Measurements from ENCODE around the gene AGTPBP1. TPM values are rescaled to one million over a fixed set of nuclear protein-coding genes. Genes with fewer than 3 reads are reported as not detected.
"Not testable (repeated sequence)": the region's sequence is repeated elsewhere in the genome, so short reads cannot be mapped to it uniquely, and the experiment has no call there.

AGTPBP1 gene
- total RNA-seq, 1 donor from 2014 or later, result 18.0 TPM

- Mint-ChIP-seq H3K36me3 (ENCODE audit: unreplicated experiment) (peaks cover 3% of the 10 kb centered on the region), H3K9me3 (ENCODE audit: unreplicated experiment) (no peaks in the 10 kb centered on the region), H3K4me1 (ENCODE audit: unreplicated experiment) (peaks cover 10% of the 10 kb centered on the region), H3K27me3 (ENCODE audit: unreplicated experiment) (no peaks in the 10 kb centered on the region), H3K4me3 (ENCODE audit: unreplicated experiment) (no peak overlapping the region), H3K27ac (ENCODE audit: unreplicated experiment) (no peak overlapping the region)
- no peak for DNase-seq (ENCODE audit: extremely low spot score, unreplicated experiment)
- no peak for TF ChIP-seq CTCF (IDR thresholded peaks at IDR 0.05)
Measured at GRCh38 chr9:85727500-85727899, 14.3 kb downstream of the AGTPBP1 start.

GRCh38 chr9:85726737-85727136 lies 15.0 kb downstream of the AGTPBP1 start:
- peaks cover 7% of the 10 kb centered on the region for H3K36me3 Mint-ChIP-seq (ENCODE audit: unreplicated experiment)
- no peak overlapping the region for H3K4me3 Mint-ChIP-seq (ENCODE audit: unreplicated experiment)
- H3K9me3 Mint-ChIP-seq (ENCODE audit: unreplicated experiment), result no peaks in the 10 kb centered on the region
- H3K27me3 Mint-ChIP-seq (ENCODE audit: unreplicated experiment), result no peaks in the 10 kb centered on the region
- no peak for DNase-seq (ENCODE audit: extremely low spot score, unreplicated experiment)
- H3K4me1 Mint-ChIP-seq (ENCODE audit: unreplicated experiment), result peaks cover 10% of the 10 kb centered on the region
- H3K27ac Mint-ChIP-seq (ENCODE audit: unreplicated experiment), result no peak overlapping the region
- TF ChIP-seq CTCF (IDR thresholded peaks at IDR 0.05), result no peak

DNA sequence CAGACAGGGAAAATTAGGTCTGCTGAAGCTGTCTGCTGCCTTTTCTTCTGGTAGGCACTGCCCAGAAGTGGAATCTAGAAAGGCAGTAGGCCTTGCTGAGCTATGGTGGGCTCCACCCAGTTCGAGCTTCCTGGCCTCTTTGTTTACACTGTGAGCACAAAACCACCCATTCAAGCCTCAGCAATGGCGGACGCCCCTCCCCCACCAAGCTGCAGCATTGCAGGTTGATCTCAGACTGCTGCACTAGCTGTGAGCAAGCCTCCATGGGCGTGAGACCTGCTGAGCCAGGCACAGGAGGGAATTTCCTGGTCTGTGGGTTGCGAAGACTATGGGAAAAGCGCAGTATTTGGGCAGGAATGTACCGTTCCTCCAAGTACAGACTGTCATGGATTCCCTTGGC lies 18.5 kb downstream of the AGTPBP1 start:
- H3K36me3 Mint-ChIP-seq (ENCODE audit: unreplicated experiment), result peaks cover 13% of the 10 kb centered on the region
- H3K9me3 Mint-ChIP-seq (ENCODE audit: unreplicated experiment), result peaks cover 4% of the 10 kb centered on the region
- H3K4me1 Mint-ChIP-seq (ENCODE audit: unreplicated experiment), result peaks cover 7% of the 10 kb centered on the region
- no peaks in the 10 kb centered on the region for H3K27me3 Mint-ChIP-seq (ENCODE audit: unreplicated experiment)
- no peak overlapping the region for H3K4me3 Mint-ChIP-seq (ENCODE audit: unreplicated experiment)
- no peak for TF ChIP-seq CTCF (IDR thresholded peaks at IDR 0.05)
- no peak overlapping the region for H3K27ac Mint-ChIP-seq (ENCODE audit: unreplicated experiment)
- no peak for DNase-seq (ENCODE audit: extremely low spot score, unreplicated experiment)

GRCh38 chr9:85719411-85719810 lies 22.3 kb downstream of the AGTPBP1 start:
- H3K36me3 Mint-ChIP-seq (ENCODE audit: unreplicated experiment), result peaks cover 13% of the 10 kb centered on the region
- H3K4me1 Mint-ChIP-seq (ENCODE audit: unreplicated experiment), result not testable (repeated sequence)

DNA sequence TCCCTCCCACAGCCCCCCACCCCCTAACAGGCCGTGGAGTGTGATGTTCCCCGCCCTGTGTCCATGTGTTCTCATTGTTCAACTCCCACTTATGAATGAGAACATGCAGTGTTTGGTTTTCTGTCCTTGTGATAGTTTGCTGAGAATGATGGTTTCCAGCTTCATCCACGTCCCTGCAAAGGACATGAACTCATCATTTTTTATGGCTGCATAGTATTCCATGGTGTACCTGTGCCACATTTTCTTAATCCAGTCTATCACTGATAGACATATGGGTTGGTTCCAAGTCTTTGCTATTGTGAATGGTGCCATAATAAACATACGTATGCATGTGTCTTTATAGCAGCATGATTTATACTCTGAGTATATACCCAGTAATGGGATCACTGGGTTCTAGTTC lies 23.9 kb downstream of the AGTPBP1 start:
- H3K4me1 Mint-ChIP-seq (ENCODE audit: unreplicated experiment); DNase-seq (ENCODE audit: extremely low spot score, unreplicated experiment); H3K27ac Mint-ChIP-seq (ENCODE audit: unreplicated experiment); H3K4me3 Mint-ChIP-seq (ENCODE audit: unreplicated experiment); H3K27me3 Mint-ChIP-seq (ENCODE audit: unreplicated experiment); H3K9me3 Mint-ChIP-seq (ENCODE audit: unreplicated experiment): not testable (repeated sequence)
- peaks cover 12% of the 10 kb centered on the region for H3K36me3 Mint-ChIP-seq (ENCODE audit: unreplicated experiment)

More at GRCh38 chr9:85719411-85719810, 22.3 kb downstream of the AGTPBP1 start:
- not testable (repeated sequence) for H3K27ac Mint-ChIP-seq (ENCODE audit: unreplicated experiment); H3K9me3 Mint-ChIP-seq (ENCODE audit: unreplicated experiment); H3K27me3 Mint-ChIP-seq (ENCODE audit: unreplicated experiment); DNase-seq (ENCODE audit: extremely low spot score, unreplicated experiment); H3K4me3 Mint-ChIP-seq (ENCODE audit: unreplicated experiment)

- no peak for TF ChIP-seq CTCF (IDR thresholded peaks at IDR 0.05)
- peaks cover 4% of the 10 kb centered on the region for H3K9me3 Mint-ChIP-seq (ENCODE audit: unreplicated experiment)
- DNase-seq (ENCODE audit: extremely low spot score, unreplicated experiment), result no peak
- H3K4me1 Mint-ChIP-seq (ENCODE audit: unreplicated experiment), result peaks cover 2% of the 10 kb centered on the region
- H3K4me3 Mint-ChIP-seq (ENCODE audit: unreplicated experiment), result no peak overlapping the region
- H3K27me3 Mint-ChIP-seq (ENCODE audit: unreplicated experiment), result no peaks in the 10 kb centered on the region
- peaks cover 11% of the 10 kb centered on the region for H3K36me3 Mint-ChIP-seq (ENCODE audit: unreplicated experiment)
- H3K27ac Mint-ChIP-seq (ENCODE audit: unreplicated experiment), result no peak overlapping the region
Measured at GRCh38 chr9:85717220-85717619, 24.5 kb downstream of the AGTPBP1 start.
